ENCODE results near the gene ESR2. TPM values are rescaled to one million over a fixed set of nuclear protein-coding genes. Genes with fewer than 3 reads are reported as not detected.

Gene ESR2
- total RNA-seq, 1 experiment from 2014 or later, result not detected

Other genes with a start within 250 kb of the ESR2 start
- 23.1 and 38.2 TPM in 2 replicates for gene MTHFD1, start 94.0 kb upstream of the ESR2 start, total RNA-seq (2014; rRNA removed; shearing (Covaris generic); ENCODE audit: low replicate concordance)
- gene AKAP5, start 171.1 kb upstream of the ESR2 start, total RNA-seq (2014; rRNA removed; shearing (Covaris generic); ENCODE audit: low replicate concordance), result 0.10 TPM in 1 of 2 replicates, not detected in the other
- 0.57 and 1.6 TPM in 2 replicates for gene ZBTB25, start 209.5 kb upstream of the ESR2 start, total RNA-seq (2014; rRNA removed; shearing (Covaris generic); ENCODE audit: low replicate concordance)
- 16.8 and 28.1 TPM in 2 replicates for gene ZBTB1, start 210.4 kb upstream of the ESR2 start, total RNA-seq (2014; rRNA removed; shearing (Covaris generic); ENCODE audit: low replicate concordance)
- gene HSPA2, start 246.4 kb upstream of the ESR2 start, total RNA-seq (2014; rRNA removed; shearing (Covaris generic); ENCODE audit: low replicate concordance), result 5.2 and 7.1 TPM in 2 replicates